ENCODE results near the gene TMEM203.
"Not testable (repeated sequence)": the region's sequence is repeated elsewhere in the genome, so short reads cannot be mapped to it uniquely, and the experiment has no call there.

Gene TMEM203

DNA sequence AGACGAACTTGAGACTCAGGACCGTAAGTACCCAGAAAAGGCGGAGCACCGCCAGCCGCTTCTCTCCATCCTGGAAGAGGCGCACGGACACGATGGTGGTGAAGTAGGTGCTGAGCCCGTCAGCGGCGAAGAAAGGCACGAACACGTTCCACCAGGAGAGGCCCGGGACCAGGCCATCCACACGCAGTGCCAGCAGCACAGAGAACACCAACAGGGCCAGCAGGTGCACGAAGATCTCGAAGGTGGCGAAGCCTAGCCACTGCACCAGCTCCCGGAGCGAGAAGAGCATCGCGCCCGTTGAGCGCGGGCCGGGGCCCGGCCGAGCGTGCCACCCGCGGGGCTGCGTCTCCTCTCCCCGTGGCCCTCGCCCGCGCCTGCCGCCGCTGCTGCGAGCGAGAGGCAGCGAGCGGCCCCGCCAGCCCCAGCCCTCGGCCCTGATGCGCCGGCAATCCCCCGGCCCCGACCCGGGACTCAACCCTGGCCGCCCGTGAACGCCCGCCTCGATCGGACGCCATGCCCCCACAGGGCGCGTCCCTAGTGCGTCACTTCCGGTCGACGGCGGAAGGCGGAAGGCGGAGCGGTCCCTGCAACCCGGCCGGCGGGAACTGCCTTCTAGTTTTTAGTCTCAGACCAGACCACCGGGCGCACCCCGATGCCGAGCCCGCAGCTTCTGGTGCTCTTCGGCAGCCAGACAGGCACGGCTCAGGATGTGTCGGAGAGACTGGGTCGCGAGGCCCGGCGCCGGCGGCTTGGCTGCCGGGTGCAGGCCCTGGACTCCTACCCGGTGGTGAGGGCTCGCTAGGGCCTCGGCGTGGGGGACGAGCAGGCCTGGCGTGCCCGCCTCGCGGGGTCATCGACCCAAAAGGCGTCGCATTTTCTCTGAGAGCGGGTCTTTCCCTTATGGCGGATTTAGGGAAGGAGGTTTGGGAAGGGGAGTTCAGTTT, at the start of gene TMEM203, which contains the start of gene NDOR1:
TSS of gene TMEM203 (minus strand) at position 523 of the 944 bp plus-strand sequence. CDS start at position 289, 234 bp downstream.
TSS of gene NDOR1 (plus strand) at position 575 of the 944 bp plus-strand sequence. CDS start at position 653, 78 bp downstream.
- peak; percentile 86 for DNase-seq (ENCODE audit: low read depth)

GRCh38 chr9:137254624-137255447, 49.4 kb upstream of the TMEM203 start, which contains the start of gene NELFB:
TSS of gene NELFB (plus strand) at chr9:137255327.
- peak; percentile 96 for DNase-seq (ENCODE audit: low read depth)

- DNase-seq (ENCODE audit: low read depth), result no peak
Observed at GRCh38 chr9:137253717-137254623, 48.5 kb upstream of the TMEM203 start.

GRCh38 chr9:137252555-137253506, 47.4 kb upstream of the TMEM203 start:
- no peak for DNase-seq (ENCODE audit: low read depth)

DNA sequence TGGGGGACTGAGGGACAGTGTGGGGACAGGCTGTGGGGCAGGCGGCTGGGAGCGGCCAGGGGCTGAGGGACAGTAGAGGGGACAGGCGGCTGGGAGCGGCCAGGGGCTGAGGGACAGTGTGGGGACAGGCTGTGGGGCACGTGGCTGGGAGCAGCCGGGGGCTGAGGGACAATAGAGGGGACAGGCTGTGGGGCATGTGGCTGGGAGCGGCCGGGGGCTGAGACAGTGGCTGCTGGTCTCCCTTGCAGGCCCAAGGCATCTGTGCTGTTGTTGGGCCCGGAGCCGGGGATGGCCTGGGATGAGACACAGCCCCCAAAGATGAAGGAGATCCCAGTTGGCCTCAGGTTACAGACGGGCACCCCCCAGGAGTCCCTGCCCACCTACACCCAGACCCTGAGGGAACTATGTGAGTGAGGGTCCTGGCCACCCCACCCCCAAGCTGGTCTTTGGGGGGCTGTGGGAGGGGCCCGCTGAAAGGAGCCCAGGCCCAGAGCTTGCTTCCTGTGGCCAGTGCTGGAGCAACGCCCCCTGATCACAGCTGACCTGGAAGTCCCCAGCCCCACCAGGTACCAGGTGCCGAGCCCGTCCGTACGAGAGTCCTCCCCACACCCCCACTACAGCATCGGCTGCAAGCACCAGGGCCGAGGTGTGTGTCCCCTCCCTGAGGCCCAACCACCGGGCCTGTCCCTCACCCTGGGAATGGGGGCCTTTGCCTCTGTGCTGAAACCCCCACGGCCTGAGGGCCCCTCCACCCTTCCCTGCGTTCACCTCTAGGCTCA, 46.2 kb upstream of the TMEM203 start:
- DNase-seq (ENCODE audit: low read depth), result no peak

DNA sequence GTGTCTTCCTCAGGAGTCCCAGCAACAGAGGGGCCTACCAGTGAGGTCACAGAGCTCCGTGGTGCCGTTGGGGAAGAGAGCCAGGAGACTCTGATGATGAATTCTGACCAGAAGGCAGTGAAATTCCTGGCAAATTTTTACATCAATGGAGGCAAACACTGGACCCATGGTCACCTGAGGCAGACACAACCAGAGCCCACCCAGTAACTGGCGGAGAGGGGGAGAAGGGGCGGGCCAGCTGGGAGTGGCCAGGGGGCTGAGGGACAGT, 45.7 kb upstream of the TMEM203 start, which contains the start of gene STPG3:
TSS of gene STPG3 (plus strand) at position 93 of the 268 bp plus-strand sequence. CDS start at position 94, 1 bp downstream.
- DNase-seq (ENCODE audit: low read depth), result no peak

DNA sequence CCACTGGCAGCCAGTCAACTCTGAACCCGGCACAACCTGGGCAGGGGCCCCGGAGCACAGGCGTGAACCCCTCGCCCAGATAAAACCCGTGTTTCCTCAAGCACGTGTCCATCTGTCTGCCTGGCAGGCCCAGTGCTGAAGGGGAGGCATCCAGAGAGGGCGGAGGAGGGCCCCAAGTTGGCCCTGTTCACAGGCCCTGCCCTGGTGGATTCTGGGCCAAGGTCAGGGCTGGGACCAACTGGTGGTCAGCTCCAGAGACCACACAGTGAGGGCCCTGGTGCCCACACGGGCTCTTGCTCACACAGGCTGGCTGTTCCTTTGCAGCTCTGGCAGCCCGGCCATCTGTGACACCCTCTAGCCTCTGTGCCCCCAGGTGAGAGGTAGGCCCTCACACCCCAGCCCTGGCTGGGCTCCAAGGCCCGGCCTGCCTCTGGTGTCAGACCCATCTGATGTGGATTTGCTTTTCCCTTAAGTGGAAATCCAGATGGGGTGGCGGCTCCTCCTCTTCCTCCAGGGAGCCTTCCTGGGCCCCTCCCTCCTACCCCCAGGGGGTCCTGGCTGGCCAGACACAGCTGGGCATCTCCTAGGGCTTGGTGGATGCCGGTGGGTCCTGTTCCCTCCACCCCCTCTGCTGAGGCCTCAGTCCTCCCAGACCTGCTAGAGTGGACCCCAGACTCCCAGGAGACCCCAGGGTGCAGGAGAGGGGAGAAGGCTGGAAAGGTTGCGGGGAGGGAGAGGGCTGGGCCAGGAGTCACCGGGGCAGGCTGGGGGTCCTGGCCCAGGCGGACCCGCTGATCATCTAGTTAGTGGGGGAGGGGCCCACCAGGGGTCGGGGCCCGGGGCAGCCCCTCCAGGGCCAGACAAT, 45.1 kb upstream of the TMEM203 start:
- no peak for DNase-seq (ENCODE audit: low read depth)

GRCh38 chr9:137247916-137248175, 42.4 kb upstream of the TMEM203 start:
- no peak for DNase-seq (ENCODE audit: low read depth)

GRCh38 chr9:137247135-137247915, 41.9 kb upstream of the TMEM203 start:
- no peak for DNase-seq (ENCODE audit: low read depth)

DNA sequence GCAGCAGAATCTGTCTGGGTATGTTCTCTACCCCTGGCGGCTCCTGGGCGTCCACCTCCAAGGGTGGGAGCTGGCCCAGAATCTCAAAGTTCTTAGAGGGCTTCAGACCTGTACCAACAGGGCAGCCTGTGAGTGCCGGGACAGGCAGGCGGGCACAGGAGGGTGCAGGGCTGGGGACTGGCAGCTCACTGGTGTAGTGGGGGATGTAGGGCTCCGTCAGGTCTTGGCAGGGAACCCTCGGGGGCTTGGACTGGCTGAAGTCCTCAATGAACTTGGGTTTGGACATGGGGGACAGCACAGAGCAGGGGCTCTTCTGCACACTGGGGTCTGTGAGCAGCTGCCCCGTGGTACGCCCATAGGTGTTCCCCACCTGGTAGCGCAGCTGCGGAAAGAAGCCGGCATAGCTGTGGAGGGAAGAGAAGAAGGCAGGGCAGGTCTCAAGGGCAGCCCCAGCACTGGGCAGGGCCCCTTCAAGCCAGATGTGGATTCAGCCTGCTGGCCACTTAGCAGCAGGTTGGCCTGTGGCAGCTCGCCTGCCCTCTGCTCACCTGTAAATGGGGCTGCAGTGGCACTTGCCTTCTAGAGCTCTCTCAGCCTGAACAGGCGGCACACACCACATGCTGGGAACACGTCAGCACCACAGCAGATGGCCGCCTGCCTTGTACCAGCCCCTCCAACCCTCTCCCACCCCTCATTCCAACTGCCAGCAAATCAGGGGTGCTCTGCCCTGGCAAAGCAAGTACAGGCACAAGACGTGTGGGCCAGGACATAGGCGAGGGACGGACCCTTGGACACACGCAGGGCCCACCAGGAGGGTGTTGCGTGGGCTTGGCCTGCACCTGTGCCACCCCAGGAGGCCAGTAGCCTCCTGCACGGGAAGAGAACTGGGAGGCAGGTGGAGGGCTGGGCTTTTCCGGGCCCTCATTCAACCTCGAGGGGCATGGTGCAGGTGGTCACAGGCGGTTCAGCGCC, 40.3 kb upstream of the TMEM203 start:
- DNase-seq (ENCODE audit: low read depth), result no peak

DNA sequence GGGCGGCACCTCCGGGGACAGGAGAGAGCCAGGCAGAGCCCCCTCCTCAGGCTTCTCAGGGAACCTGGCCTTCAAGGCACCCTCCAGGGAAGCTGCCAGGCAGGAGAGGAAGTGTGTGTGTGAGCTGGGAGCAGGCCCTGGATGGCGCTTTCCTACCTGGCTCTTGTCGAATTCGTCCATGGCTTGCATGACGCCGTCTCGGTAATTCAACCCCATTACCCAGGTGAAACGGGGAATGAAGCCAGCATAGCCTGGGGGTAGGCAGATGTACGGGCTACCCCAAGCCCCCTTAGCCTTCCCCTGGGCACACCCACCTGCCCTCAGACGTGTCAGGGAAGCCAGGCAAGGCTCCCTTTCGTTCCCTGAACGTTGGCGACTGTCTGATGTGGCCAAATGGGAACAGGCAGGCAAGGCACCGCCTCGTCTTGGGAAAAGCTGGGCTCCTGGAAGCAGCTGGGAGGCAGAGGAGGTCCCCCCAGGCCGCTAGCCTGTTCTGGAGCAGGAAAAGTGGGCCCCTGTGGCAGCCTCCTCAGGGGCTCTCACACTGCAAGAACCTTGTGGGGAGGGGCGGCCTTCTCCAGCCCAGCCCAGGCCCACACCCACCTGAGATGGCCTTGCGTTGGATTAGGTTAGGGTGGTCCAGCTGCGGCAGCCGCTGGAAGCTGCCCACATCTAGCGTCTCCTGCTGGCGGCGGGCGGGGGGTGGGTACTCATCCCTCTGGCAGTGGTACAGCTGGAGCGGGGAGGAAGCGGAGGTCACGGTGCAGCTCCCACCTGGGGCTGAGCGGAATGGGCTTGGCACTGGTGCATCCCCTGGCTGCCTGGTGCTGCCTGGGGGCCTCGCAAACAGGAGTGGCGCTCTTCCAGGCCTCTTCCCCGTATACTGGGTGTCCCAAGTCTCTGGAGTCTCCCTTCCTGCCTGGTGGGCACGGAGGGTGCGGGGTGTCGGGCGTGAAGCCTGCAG, 39.3 kb upstream of the TMEM203 start:
- no peak for DNase-seq (ENCODE audit: low read depth)

GRCh38 chr9:137243626-137244485, 38.4 kb upstream of the TMEM203 start:
- no peak for DNase-seq (ENCODE audit: low read depth)

DNA sequence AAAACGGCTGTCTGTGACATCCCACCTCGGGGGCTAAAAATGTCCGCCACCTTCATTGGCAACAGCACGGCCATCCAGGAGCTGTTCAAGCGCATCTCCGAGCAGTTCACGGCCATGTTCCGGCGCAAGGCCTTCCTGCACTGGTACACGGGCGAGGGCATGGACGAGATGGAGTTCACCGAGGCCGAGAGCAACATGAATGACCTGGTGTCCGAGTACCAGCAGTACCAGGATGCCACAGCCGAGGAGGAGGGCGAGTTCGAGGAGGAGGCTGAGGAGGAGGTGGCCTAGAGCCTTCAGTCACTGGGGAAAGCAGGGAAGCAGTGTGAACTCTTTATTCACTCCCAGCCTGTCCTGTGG, 37.8 kb upstream of the TMEM203 start:
- not testable (repeated sequence) for DNase-seq (ENCODE audit: low read depth)

DNA sequence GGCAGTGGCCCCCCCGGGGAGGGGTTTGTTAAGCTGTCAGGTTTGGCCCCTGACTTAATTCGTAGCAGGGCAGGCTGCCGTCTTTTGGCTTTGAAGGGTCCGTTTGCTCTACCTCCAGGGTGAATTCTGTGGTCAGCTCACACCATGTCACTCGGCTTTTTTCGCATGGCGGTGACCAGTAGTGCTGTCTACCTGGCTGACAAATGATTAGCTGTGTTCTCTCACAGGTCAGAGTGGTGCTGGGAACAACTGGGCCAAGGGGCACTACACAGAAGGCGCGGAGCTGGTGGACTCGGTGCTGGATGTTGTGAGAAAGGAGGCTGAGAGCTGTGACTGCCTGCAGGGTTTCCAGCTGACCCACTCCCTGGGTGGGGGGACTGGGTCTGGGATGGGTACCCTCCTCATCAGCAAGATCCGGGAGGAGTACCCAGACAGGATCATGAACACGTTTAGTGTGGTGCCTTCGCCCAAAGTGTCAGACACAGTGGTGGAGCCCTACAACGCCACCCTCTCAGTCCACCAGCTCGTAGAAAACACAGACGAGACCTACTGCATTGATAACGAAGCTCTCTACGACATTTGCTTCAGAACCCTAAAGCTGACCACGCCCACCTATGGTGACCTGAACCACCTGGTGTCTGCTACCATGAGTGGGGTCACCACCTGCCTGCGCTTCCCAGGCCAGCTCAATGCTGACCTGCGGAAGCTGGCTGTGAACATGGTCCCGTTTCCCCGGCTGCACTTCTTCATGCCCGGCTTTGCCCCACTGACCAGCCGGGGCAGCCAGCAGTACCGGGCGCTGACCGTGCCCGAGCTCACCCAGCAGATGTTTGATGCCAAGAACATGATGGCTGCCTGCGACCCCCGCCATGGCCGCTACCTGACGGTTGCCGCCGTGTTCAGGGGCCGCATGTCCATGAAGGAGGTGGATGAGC, 37.1 kb upstream of the TMEM203 start:
- no peak for DNase-seq (ENCODE audit: low read depth)
